Measurements from ENCODE around the gene UCP3.

DNA sequence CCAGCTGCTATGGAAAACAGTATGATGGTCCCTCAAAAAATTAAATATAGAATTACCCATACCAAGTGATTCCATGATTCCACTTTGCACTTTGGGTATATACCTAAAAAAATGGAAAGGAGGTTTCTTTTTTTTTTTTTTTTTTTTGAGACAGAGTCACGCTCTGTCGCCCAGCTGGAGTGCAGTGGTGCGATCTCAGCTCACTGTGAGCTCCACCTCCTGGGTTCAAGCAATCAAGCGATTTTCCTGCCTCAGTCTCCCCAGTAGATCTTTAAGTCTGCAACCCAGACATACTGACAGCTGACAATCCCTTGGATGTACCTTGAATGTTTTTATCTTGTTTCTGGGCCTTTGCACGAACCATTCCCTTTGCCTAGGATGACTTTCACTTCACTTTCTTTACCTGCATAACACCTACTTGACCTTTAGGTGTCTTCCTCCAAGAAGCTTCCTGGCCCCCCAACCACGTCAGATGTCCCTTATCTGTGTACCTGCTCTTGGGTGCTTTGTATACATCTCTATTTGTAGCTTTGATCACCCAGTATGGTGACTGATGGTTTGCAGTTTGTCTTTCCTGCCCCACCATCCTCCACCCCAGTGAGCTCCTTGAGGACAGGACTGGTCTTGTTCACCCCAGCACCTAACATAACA is 11.6 kb downstream of the UCP3 start:
- TF ChIP-seq POLR2A (IDR thresholded peaks at IDR 0.05), result no peak
- TF ChIP-seq, protein P1, sequence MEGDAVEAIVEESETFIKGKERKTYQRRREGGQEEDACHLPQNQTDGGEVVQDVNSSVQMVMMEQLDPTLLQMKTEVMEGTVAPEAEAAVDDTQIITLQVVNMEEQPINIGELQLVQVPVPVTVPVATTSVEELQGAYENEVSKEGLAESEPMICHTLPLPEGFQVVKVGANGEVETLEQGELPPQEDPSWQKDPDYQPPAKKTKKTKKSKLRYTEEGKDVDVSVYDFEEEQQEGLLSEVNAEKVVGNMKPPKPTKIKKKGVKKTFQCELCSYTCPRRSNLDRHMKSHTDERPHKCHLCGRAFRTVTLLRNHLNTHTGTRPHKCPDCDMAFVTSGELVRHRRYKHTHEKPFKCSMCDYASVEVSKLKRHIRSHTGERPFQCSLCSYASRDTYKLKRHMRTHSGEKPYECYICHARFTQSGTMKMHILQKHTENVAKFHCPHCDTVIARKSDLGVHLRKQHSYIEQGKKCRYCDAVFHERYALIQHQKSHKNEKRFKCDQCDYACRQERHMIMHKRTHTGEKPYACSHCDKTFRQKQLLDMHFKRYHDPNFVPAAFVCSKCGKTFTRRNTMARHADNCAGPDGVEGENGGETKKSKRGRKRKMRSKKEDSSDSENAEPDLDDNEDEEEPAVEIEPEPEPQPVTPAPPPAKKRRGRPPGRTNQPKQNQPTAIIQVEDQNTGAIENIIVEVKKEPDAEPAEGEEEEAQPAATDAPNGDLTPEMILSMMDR (IDR thresholded peaks at IDR 0.05), result no peak

Data from right lobe of liver (tissue), 4 donors.